Common myeloid progenitor, CD34-positive (primary cell): ENCODE results near the gene CXCL14.

Experiments
- CTCF ChIA-PET: fragments of 350-600 bp; sonication (Branson Sonifier 250); formaldehyde crosslinking; loops from one replicate; lab custom pipeline; 2021; ENCODE audit warnings: antibody characterized with exemption; lab: Charles Lee
- POLR2A ChIA-PET: fragments of 350-600 bp; sonication (Branson Sonifier 250); formaldehyde crosslinking; loops from one replicate; lab custom pipeline; 2021; ENCODE audit warnings: antibody characterized with exemption; lab: Charles Lee
- DNase-seq, 3 donors: peaks; one replicate each; pipeline versions ENCODE4 v3.0.0 to v3.0.0-alpha.2; 2013
- H3K27ac ChIP-seq, 2 experiments: 1 replicate in 1 of 2; 2 replicates in 1 of 2; pipeline ENCODE4 v1.7.0; 2013; ENCODE audit warnings: inconsistent platforms in 2 of 2, low read length in 2 of 2, mild to moderate bottlenecking in 2 of 2, low read depth in 1 of 2, moderate library complexity in 1 of 2; ENCODE audit not compliant: severe bottlenecking in 2 of 2, insufficient read depth in 1 of 2, poor library complexity in 1 of 2
- H3K27me3 ChIP-seq, 5 experiments: replicated peaks in 2 of 5; 1 replicate in 3 of 5; 2 replicates in 2 of 5; pipeline versions ENCODE4 v1.6.1 to v1.7.0; 2013; ENCODE audit warnings: low read length in 4 of 5, mild to moderate bottlenecking in 2 of 5, moderate library complexity in 2 of 5, inconsistent platforms in 1 of 5; ENCODE audit not compliant: insufficient read depth in 5 of 5, control insufficient read depth in 4 of 5
- H3K36me3 ChIP-seq, 4 experiments: 1 replicate in 2 of 4; 2 replicates in 2 of 4; pipeline versions ENCODE4 v1.6.1 to v1.7.0; 2013; ENCODE audit warnings: low read length in 3 of 4, control low read depth in 1 of 4, mild to moderate bottlenecking in 1 of 4; ENCODE audit not compliant: control insufficient read depth in 4 of 4, insufficient read depth in 4 of 4
- H3K4me1 ChIP-seq, 4 experiments: 1 replicate in 3 of 4; 2 replicates in 1 of 4; pipeline versions ENCODE4 v1.6.1 to v1.7.1; 2013; ENCODE audit warnings: low read length in 3 of 4, mild to moderate bottlenecking in 3 of 4, control low read depth in 1 of 4, inconsistent platforms in 1 of 4, moderate library complexity in 1 of 4; ENCODE audit not compliant: control insufficient read depth in 4 of 4, insufficient read depth in 4 of 4; ENCODE audit errors: control extremely low read depth in 1 of 4
- H3K4me3 ChIP-seq, 7 experiments: 1 replicate in 4 of 7; 2 replicates in 3 of 7; pipeline versions ENCODE4 v1.5.1 to v1.7.0; 2013; ENCODE audit warnings: mild to moderate bottlenecking in 7 of 7, low read length in 6 of 7, moderate library complexity in 6 of 7, inconsistent platforms in 2 of 7, low read depth in 2 of 7, control low read depth in 1 of 7; ENCODE audit not compliant: insufficient read depth in 4 of 7, control insufficient read depth in 1 of 7; ENCODE audit errors: extremely low read depth in 1 of 7
- H3K9me3 ChIP-seq, 5 experiments: 1 replicate in 4 of 5; 2 replicates in 1 of 5; pipeline versions ENCODE4 v1.6.1 to v1.7.1; 2013; ENCODE audit warnings: low read length in 4 of 5, mild to moderate bottlenecking in 2 of 5, inconsistent platforms in 1 of 5, low read depth in 1 of 5, moderate library complexity in 1 of 5; ENCODE audit not compliant: control insufficient read depth in 4 of 5, insufficient read depth in 2 of 5; ENCODE audit errors: control extremely low read depth in 1 of 5
- WGBS: methylation state at CpG from one replicate; pipeline ENCODE4 v1.1.5; 2013; ENCODE audit not compliant: insufficient coverage; 5-methylcytosine and 5-hydroxymethylcytosine counted together

CXCL14 gene

DNA sequence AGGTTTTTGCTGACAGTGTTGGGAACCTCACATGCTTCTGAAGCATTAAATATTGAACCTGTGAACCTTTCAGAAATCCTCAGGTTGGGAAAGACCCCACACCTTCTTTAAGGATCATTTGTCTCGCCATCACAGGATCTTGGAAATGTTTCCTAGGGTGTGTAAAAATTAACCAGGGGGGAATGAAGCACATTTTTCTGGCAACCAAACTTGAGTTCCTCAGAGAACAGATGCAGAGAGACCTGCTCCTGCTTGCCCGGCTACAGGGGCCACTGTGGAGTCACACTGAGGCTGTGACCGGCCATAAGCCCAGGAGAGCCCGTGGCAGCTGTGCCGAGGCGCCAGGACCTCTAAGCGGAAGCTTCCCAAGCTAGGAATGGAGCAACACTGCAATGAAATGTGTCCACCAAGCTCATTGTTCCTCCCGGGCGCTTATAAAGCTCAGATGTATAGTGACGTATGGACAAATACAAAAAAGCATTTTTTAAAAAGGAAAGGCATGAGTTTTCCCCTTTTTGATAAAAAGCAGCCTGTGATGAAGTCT is 7.7 kb downstream of the CXCL14 start:
- no peak for DNase-seq
- Histone ChIP-seq H3K27me3 (peaks cover 0 to 20% (median 12%) of the 10 kb centered on the region in 5 experiments), H3K4me1 (no peaks in the 10 kb centered on the region), H3K27ac (no peak overlapping the region), H3K4me3 (no peak overlapping the region), H3K9me3 (no peaks in the 10 kb centered on the region), H3K36me3 (no peaks in the 10 kb centered on the region)
- ChIA-PET CTCF (interaction anchor here (3.0 to 29.4 kb wide), 6 partner anchors 8 to 260 kb away, joined by 11 to 1163 read pairs (median 92); partner anchors contain the start of genes CXCL14, SLC25A48 and TIFAB), POLR2A (no interaction called here)
- 90% methylated on average over 10 of the region's 10 CpGs for WGBS

GRCh38 chr5:135570453-135570764 is 8.4 kb downstream of the CXCL14 start:
- Histone ChIP-seq H3K36me3 (no peaks in the 10 kb centered on the region), H3K4me3 (no peak overlapping the region), H3K27ac (no peak overlapping the region), H3K9me3 (no peaks in the 10 kb centered on the region), H3K4me1 (no peaks in the 10 kb centered on the region), H3K27me3 (peaks cover 0 to 17% (median 7%) of the 10 kb centered on the region in 5 experiments)
- 63% methylated on average over 2 of the region's 3 CpGs for WGBS
- POLR2A ChIA-PET: no interaction called here
- CTCF ChIA-PET: interaction anchor here (1.2 to 29.4 kb wide), 7 partner anchors 9 to 261 kb away, joined by 6 to 1163 read pairs (median 70); partner anchors contain the start of genes CXCL14, SLC25A48 and TIFAB
- no peak for DNase-seq

GRCh38 chr5:135569755-135570452 is 8.9 kb downstream of the CXCL14 start:
- Histone ChIP-seq H3K4me3 (no peak overlapping the region), H3K9me3 (no peaks in the 10 kb centered on the region), H3K4me1 (no peaks in the 10 kb centered on the region), H3K27me3 (peaks cover 0 to 16% (median 5%) of the 10 kb centered on the region in 5 experiments), H3K36me3 (no peaks in the 10 kb centered on the region), H3K27ac (no peak overlapping the region)
- DNase-seq: peak; percentile 49 to 71 (median 65)
- POLR2A ChIA-PET: no interaction called here
- CTCF ChIA-PET: interaction anchor here (0.7 to 29.4 kb wide), 9 partner anchors 9 to 273 kb away, joined by 3 to 1163 read pairs (median 20); partner anchors contain the start of genes CXCL14, SLC25A48 and TIFAB
- WGBS: 68% methylated on average over 6 of the region's 10 CpGs

DNA sequence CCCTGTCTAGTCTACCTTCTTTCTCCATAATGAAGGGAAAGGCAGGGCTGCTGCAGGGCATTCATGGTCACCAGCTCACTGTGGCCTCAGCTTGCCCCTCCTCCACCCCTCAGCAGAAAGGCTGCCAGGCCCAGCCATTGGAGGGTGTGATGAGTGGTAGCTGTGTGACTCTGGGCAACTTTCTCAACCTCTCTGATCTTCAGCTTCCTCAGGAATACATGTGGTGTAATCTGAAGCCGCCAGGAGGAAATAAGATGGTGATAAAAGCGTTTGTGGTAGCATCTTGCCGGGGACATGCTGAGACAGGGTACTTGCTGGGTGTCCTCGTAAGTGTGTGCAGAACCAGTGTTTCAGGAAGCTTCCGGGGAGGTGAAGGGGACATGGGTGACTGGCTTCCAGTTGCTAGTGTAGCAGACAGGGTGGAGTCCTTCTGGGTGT is 9.8 kb downstream of the CXCL14 start:
- no peak overlapping the region for H3K27ac ChIP-seq
- H3K4me3 ChIP-seq: no peak overlapping the region
- peaks cover 0 to 24% (median 5%) of the 10 kb centered on the region in 5 experiments for H3K27me3 ChIP-seq
- ChIA-PET CTCF (interaction anchor here (0.7 to 29.4 kb wide), 8 partner anchors 8 to 274 kb away, joined by 3 to 1163 read pairs (median 45); partner anchors contain the start of genes CXCL14, SLC25A48 and TIFAB), POLR2A (no interaction called here)
- DNase-seq: peak in 1 of 3 donors; percentile 26
- WGBS: 74% methylated on average over 5 of the region's 5 CpGs
- no peaks in the 10 kb centered on the region for H3K9me3 ChIP-seq
- no peaks in the 10 kb centered on the region for H3K36me3 ChIP-seq
- no peaks in the 10 kb centered on the region for H3K4me1 ChIP-seq

DNA sequence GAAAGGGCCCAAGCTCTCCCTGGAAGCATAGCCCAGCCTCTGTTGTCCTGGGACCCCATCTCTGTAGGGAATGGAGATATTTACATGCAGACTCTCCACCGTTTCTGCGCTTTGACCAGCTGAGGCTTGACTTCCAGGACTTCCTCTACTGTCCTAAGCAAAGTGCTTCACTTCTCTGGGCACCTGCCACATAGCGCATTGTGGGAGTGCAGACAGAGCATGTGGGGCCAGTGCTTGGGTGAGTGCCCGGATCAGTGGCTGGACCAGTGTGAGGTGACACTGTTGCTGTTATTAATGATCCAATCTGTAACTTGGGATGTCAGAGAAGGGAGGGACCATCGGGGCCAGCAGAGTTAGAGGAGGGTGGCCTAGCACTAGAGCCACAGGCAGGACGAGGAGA is 10.5 kb downstream of the CXCL14 start:
- Histone ChIP-seq H3K4me1 (no peaks in the 10 kb centered on the region), H3K27ac (no peak overlapping the region), H3K9me3 (no peaks in the 10 kb centered on the region), H3K27me3 (peaks cover 0 to 24% (median 5%) of the 10 kb centered on the region in 5 experiments), H3K36me3 (no peaks in the 10 kb centered on the region), H3K4me3 (no peak overlapping the region)
- POLR2A ChIA-PET: no interaction called here
- 85% methylated on average over 5 of the region's 6 CpGs for whole genome bisulfite sequencing
- DNase-seq: no peak
- CTCF ChIA-PET: interaction anchor here (1.7 to 29.4 kb wide), 6 partner anchors 8 to 263 kb away, joined by 6 to 1163 read pairs (median 92); partner anchors contain the start of genes CXCL14, SLC25A48 and TIFAB

GRCh38 chr5:135567661-135568060 is 11.1 kb downstream of the CXCL14 start:
- H3K27ac ChIP-seq: no peak overlapping the region
- DNase-seq: no peak
- no peak overlapping the region for H3K4me3 ChIP-seq
- CTCF ChIA-PET: interaction anchor here (1.4 to 29.4 kb wide), 10 partner anchors 7 to 264 kb away, joined by 3 to 1163 read pairs (median 16); partner anchors contain the start of genes CXCL14, SLC25A48 and TIFAB
- H3K4me1 ChIP-seq: no peaks in the 10 kb centered on the region
- peaks cover 0 to 20% (median 5%) of the 10 kb centered on the region in 5 experiments for H3K27me3 ChIP-seq
- H3K9me3 ChIP-seq: no peaks in the 10 kb centered on the region
- H3K36me3 ChIP-seq: no peaks in the 10 kb centered on the region
- 94% methylated on average over 4 of the region's 4 CpGs for WGBS
- POLR2A ChIA-PET: no interaction called here
